GM12878 (cell line): ENCODE results near the gene TMEM208. TPM values are rescaled to one million over a fixed set of nuclear protein-coding genes. Genes with fewer than 3 reads are reported as not detected.

ENCODE experiments used
- ATAC-seq: fragments of 200-7000 bp; cut with Tn5 transposase; 3 replicates; pipeline ENCODE4 v1.9.1; 2020; ENCODE audit warnings: mild to moderate bottlenecking, moderate library complexity
- BruUV-seq: library from RNA; stranded (reverse); fragments of 400-500 nt; replicated peaks from 2 replicates; lab custom pipeline; 2021; lab: Mats Ljungman, UMichigan
- CTCF ChIA-PET: fragments of 300-600 bp; sonication (Branson Sonifier 250); formaldehyde crosslinking; extraction: SDS; loops from one replicate; lab custom pipeline; 2021; ENCODE audit warnings: inconsistent platforms; lab: Yijun Ruan, JAX
- POLR2A ChIA-PET: fragments of 350-600 bp; formaldehyde crosslinking; extraction: SDS; loops from one replicate; lab custom pipeline; 2021; ENCODE audit warnings: inconsistent platforms; lab: Charles Lee
- RAD21 ChIA-PET: fragments of 300-600 bp; sonication (Branson Sonifier 250); formaldehyde crosslinking; loops from one replicate; lab custom pipeline; 2023; ENCODE audit warnings: antibody characterized with exemption; ENCODE audit not compliant: unreplicated experiment; lab: Charles Lee
- SMC1A ChIA-PET: fragments of 300-600 bp; sonication (Branson Sonifier 250); formaldehyde crosslinking; loops from one replicate; lab custom pipeline; 2023; ENCODE audit not compliant: unreplicated experiment, uncharacterized antibody; lab: Charles Lee
- DNase-seq: peaks from one replicate; pipeline ENCODE4 v3.0.0-alpha.2; 2011; ENCODE audit warnings: low read depth, low spot score
- FAIRE-seq: peaks from 3 replicates; lab custom pipeline; 2011; peaks lifted over from hg19 to GRCh38; lab: Jason Lieb, UNC
- H2AFZ ChIP-seq: 2 replicates; pipeline ENCODE4 v1.6.0; 2011; ENCODE audit warnings: low read depth, low read length, control low read depth; ENCODE audit not compliant: control insufficient read depth
- H3K27ac ChIP-seq: 2 replicates; pipeline ENCODE4 v1.5.1; 2011; ENCODE audit warnings: control low read depth; ENCODE audit not compliant: control insufficient read depth, insufficient read depth
- H3K27me3 ChIP-seq, 2 experiments: replicated peaks in 1 of 2; 2 replicates each; pipeline versions ENCODE4 v1.6.0 to v1.6.1; 2011; ENCODE audit warnings: low read length in 1 of 2; ENCODE audit not compliant: control insufficient read depth in 2 of 2, insufficient read depth in 2 of 2
- H3K36me3 ChIP-seq, 2 experiments: 2 replicates each; pipeline ENCODE4 v1.5.1; 2011; ENCODE audit warnings: low read length in 1 of 2; ENCODE audit not compliant: control insufficient read depth in 2 of 2, insufficient read depth in 2 of 2
- H3K4me1 ChIP-seq: 2 replicates; pipeline ENCODE4 v1.6.1; 2011; ENCODE audit warnings: mild to moderate bottlenecking, low read length, moderate library complexity, mixed read lengths; ENCODE audit not compliant: control insufficient read depth, insufficient read depth
- H3K4me2 ChIP-seq: 2 replicates; pipeline ENCODE4 v1.6.0; 2011; ENCODE audit warnings: control low read depth; ENCODE audit not compliant: control insufficient read depth, insufficient read depth
- H3K4me3 ChIP-seq: fragments of 200-600 bp; sonication (generic); 2 replicates; pipeline ENCODE4 v1.5.1; 2016
- H3K79me2 ChIP-seq: 2 replicates; pipeline ENCODE4 v1.6.0; 2011; ENCODE audit warnings: low read length; ENCODE audit not compliant: control insufficient read depth, insufficient read depth
- H3K9ac ChIP-seq: 2 replicates; pipeline ENCODE4 v1.8.0; 2011; ENCODE audit warnings: low read length, control low read depth, mixed read lengths; ENCODE audit not compliant: control insufficient read depth, insufficient read depth
- H3K9me3 ChIP-seq: replicated peaks from 3 replicates; pipeline ENCODE4 v1.5.1; 2011; ENCODE audit warnings: mild to moderate bottlenecking, low read length; ENCODE audit not compliant: control insufficient read depth, insufficient read depth
- H4K20me1 ChIP-seq: 2 replicates; pipeline ENCODE4 v1.6.0; 2011; ENCODE audit not compliant: control insufficient read depth, insufficient read depth
- BCLAF1 ChIP-seq: fragments of 450-650 bp; IDR thresholded peaks from 2 replicates; pipeline ENCODE4 v1.6.1; 2017; ENCODE audit warnings: antibody characterized with exemption, mild to moderate bottlenecking, moderate library complexity
- CHD4 ChIP-seq: fragments of 200-600 bp; sonication (generic); IDR thresholded peaks from 2 replicates; pipeline ENCODE4 v1.6.1; 2016; ENCODE audit warnings: mild to moderate bottlenecking
- FOXK2 ChIP-seq: fragments of 450-650 bp; IDR thresholded peaks from 2 replicates; pipeline ENCODE4 v1.6.1; 2017; ENCODE audit warnings: mild to moderate bottlenecking, moderate library complexity
- IKZF1 ChIP-seq: fragments of 450-650 bp; conservative IDR thresholded peaks from 2 replicates; pipeline ENCODE4 v1.6.1; 2017; ENCODE audit warnings: antibody characterized with exemption, mild to moderate bottlenecking
- IRF3 ChIP-seq: fragments of 450-650 bp; IDR thresholded peaks from 2 replicates; pipeline ENCODE4 v1.6.1; 2014; ENCODE audit warnings: mild to moderate bottlenecking
- MYB ChIP-seq: fragments of 150-350 bp; IDR thresholded peaks from 2 replicates; pipeline ENCODE4 v1.6.1; 2014; ENCODE audit warnings: mild to moderate bottlenecking, low read depth, low read length, borderline replicate concordance
- NFIC ChIP-seq: IDR thresholded peaks from 2 replicates; pipeline ENCODE4 v1.6.1; 2012; ENCODE audit warnings: low read depth, mild to moderate bottlenecking, inconsistent platforms, low read length, moderate library complexity
- PAX5 ChIP-seq: IDR thresholded peaks from 2 replicates; pipeline ENCODE4 v1.6.1; 2011; ENCODE audit warnings: low read depth, low read length, borderline replicate concordance
- POLR2A ChIP-seq: IDR thresholded peaks from 2 replicates; pipeline ENCODE4 v1.6.1; 2011; ENCODE audit warnings: low read depth, mild to moderate bottlenecking, low read length
- RBBP5 ChIP-seq: fragments of 200-600 bp; sonication (generic); conservative IDR thresholded peaks from 2 replicates; pipeline ENCODE4 v1.6.1; 2016
- RELB ChIP-seq: fragments of 450-650 bp; IDR thresholded peaks from 2 replicates; pipeline ENCODE4 v1.6.1; 2017; ENCODE audit warnings: low read depth, mild to moderate bottlenecking, moderate library complexity
- SIN3A ChIP-seq: IDR thresholded peaks from 2 replicates; pipeline ENCODE4 v1.6.1; 2012; ENCODE audit warnings: low read depth, low read length, improper control_type of control experiment
- USF1 ChIP-seq: IDR thresholded peaks from 2 replicates; pipeline ENCODE4 v1.6.1; 2011; ENCODE audit warnings: borderline replicate concordance, low read depth, mild to moderate bottlenecking, moderate library complexity, mixed read lengths, low read length; ENCODE audit not compliant: insufficient read depth; ENCODE audit errors: extremely low read length
- ZNF24 ChIP-seq: fragments of 450-650 bp; IDR thresholded peaks from 2 replicates; pipeline ENCODE4 v1.6.1; 2017; ENCODE audit warnings: antibody characterized with exemption, mild to moderate bottlenecking
- ZSCAN29 ChIP-seq: fragments of 450-650 bp; IDR thresholded peaks from 2 replicates; pipeline ENCODE4 v1.6.1; 2017; ENCODE audit warnings: mild to moderate bottlenecking, moderate library complexity
- ZZZ3 ChIP-seq: IDR thresholded peaks from 2 replicates; pipeline ENCODE4 v1.6.1; 2011; ENCODE audit warnings: low read depth; ENCODE audit not compliant: control insufficient read depth, insufficient read length
- WGBS: methylation state at CpG from one replicate; pipeline ENCODE4 v1.1.6; 2016; ENCODE audit warnings: low lambda C conversion rate; ENCODE audit not compliant: insufficient replicate concordance, insufficient coverage; ENCODE audit errors: missing lambda C conversion rate; 5-methylcytosine and 5-hydroxymethylcytosine counted together
- in situ Hi-C: fragments of 300-500 bp; cut with MboI; formaldehyde crosslinking; loops from 9 replicates; pipeline ENCODE4 v1.14.3; 2018; ENCODE audit warnings: mixed read lengths
- intact Hi-C: fragments of 100-400 bp; cut with micrococcal nuclease; formaldehyde crosslinking; loops from one replicate; pipeline ENCODE4 v1.14.2; 2022; ENCODE audit not compliant: unreplicated experiment
- polyA plus RNA-seq, 11 experiments: library from polyadenylated mRNA; depleted of rRNA in 4 of 11; unstranded in 6 of 11; stranded (reverse) in 5 of 11; fragments of >200 nt; fragmentation: Nextera tagmentation in 4 of 11; fragmentation: Illumina TruSeq in 1 of 11; extraction: Ambion mirVana in 4 of 11; extraction: Trizol in 1 of 11; gene quantifications; 1 replicate in 1 of 11; 2 replicates in 10 of 11; pipeline versions ENCODE4 v1.2.1 to v1.2.3, GENCODE V29; 2011 to 2016; ENCODE audit warnings: inconsistent platforms in 2 of 11, missing spikeins in 2 of 11, low read depth in 1 of 11
- total RNA-seq, 4 experiments: library from RNA; depleted of rRNA in 3 of 4; stranded (reverse); fragments of >200 nt in 3 of 4; fragmentation: Illumina TruSeq in 1 of 4; extraction: Trizol in 1 of 4; gene quantifications; 2 replicates each; pipeline versions ENCODE4 v1.2.1 to v1.2.3, GENCODE V29; 2013 to 2021

The TMEM208 gene
- total and polyA plus RNA-seq, 10 of the 15 experiments (the other 5 are each of a cell fraction or from before 2014, with no cell fraction given): 34.1 to 244 (median 54.1) TPM

GRCh38 chr16:67252609-67253497 is 25.9 kb downstream of the TMEM208 start:
- in situ Hi-C loops: no loop called here
- ChIA-PET POLR2A (interaction anchor here (0.6 to 1.0 kb wide), 3 partner anchors 14 to 492 kb away, joined by 4 to 5 read pairs (median 4); partner anchors contain the start of gene TMEM208), CTCF (interaction anchor here (0.6 to 1.5 kb wide), 2 partner anchors 16 to 195 kb away, joined by 3 to 4 read pairs; no protein-coding TSS in a partner anchor), RAD21 (no interaction called here), SMC1A (interaction anchor here (1.7 kb wide), 1 partner anchor 8 kb away, joined by 8 read pairs; no protein-coding TSS in a partner anchor)
- FAIRE-seq (no peak), DNase-seq (no peak), ATAC-seq (no peak)
- Histone ChIP-seq H3K27me3 (no peaks in the 10 kb centered on the region; a peak in 1 of 4 replicates), H3K9ac (no peak overlapping the region), H2AFZ (no peak overlapping the region), H3K79me2 (no peaks in the 10 kb centered on the region; the same call in 1 of the 2 replicates), H3K4me1 (peaks cover 5% of the 10 kb centered on the region), H3K36me3 (no peaks in the 10 kb centered on the region; a peak in 1 of 4 replicates), H3K27ac (no peak overlapping the region), H3K4me3 (no peak overlapping the region), H3K9me3 (no peaks in the 10 kb centered on the region), H3K4me2 (no peak overlapping the region), H4K20me1 (no peaks in the 10 kb centered on the region)
- TF ChIP-seq CHD4 (no peak), ZZZ3 (no peak), IKZF1 (no peak), BCLAF1 (no peak), IRF3 (no peak), RELB (no peak), ZNF24 (no peak), ZSCAN29 (no peak), SIN3A (no peak), RBBP5 (no peak), NFIC (no peak), FOXK2 (no peak), POLR2A (no peak), PAX5 (no peak), USF1 (no peak), MYB (no peak)
- BruUV-seq: no TSS peak
- intact Hi-C loops: no loop called here
- WGBS: 95% methylated on average over 4 of the region's 4 CpGs
